Loucy (cell line): ENCODE results near the gene CEP295NL.

ENCODE experiments used
- CTCF ChIP-seq: fragments of 200-600 bp; sonication (generic); conservative IDR thresholded peaks from 2 replicates; pipeline ENCODE4 v1.5.1; 2014; ENCODE audit warnings: mild to moderate bottlenecking, antibody characterized with exemption, low read length
- EZH2phosphoT487 ChIP-seq: fragments of 200-600 bp; IDR thresholded peaks from 2 replicates; pipeline ENCODE4 v1.6.1; 2018; ENCODE audit warnings: antibody characterized with exemption, mild to moderate bottlenecking, moderate library complexity, borderline replicate concordance

- TF ChIP-seq CTCF (no peak), EZH2phosphoT487 (no peak)
Measured at GRCh38 chr17:78884148-78884825, 18.7 kb downstream of the CEP295NL start.
